ENCODE data around the gene CD22. TPM values are rescaled to one million over a fixed set of nuclear protein-coding genes. Genes with fewer than 3 reads are reported as not detected.

CD22 gene
- total RNA-seq, 6 experiments from 2014 or later, result 0.24 to 0.59 (median 0.57) TPM; not detected in 2

DNA sequence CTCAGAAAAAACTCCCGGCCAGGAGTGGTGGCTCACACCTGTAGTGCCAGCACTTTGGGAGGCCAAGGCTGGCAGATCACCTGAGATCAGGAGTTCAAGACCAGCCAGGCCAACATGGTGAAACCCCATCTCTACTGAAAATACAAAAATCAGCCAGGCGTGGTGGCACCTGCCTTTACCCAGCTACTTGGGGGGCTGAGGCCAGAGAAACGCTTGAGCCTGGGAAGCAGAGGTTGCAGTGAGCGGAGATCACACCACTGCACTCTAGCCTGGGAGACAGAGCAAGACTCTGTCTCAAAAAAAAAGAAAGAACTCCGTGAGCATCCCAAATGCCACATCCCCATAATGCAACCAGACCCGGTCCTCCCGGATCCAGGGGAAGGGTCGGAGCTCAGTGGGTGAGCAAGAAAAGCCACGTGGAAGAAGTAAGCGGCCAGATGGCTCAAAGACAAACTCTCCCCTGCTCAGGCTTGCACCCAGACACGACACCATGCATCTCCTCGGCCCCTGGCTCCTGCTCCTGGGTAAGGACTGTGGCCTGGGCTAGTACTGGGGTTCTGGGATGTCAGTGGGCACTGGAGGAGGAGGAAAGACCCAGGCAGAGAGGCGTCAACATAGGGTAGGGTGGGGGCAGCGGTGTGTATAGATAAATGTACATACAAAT, 2.7 kb downstream of the CD22 start:
- Mint-ChIP-seq H3K4me1 (ENCODE audit: low read depth) (no peaks in the 10 kb centered on the region), H3K9me3 (no peaks in the 10 kb centered on the region), H3K4me3 (no peak overlapping the region), H3K27ac (no peak overlapping the region), H3K36me3 (ENCODE audit: low read depth) (no peaks in the 10 kb centered on the region), H3K27me3 (ENCODE audit: insufficient read depth) (peaks cover 65% of the 10 kb centered on the region)
- no peak for DNase-seq
- TF ChIP-seq, protein P1, sequence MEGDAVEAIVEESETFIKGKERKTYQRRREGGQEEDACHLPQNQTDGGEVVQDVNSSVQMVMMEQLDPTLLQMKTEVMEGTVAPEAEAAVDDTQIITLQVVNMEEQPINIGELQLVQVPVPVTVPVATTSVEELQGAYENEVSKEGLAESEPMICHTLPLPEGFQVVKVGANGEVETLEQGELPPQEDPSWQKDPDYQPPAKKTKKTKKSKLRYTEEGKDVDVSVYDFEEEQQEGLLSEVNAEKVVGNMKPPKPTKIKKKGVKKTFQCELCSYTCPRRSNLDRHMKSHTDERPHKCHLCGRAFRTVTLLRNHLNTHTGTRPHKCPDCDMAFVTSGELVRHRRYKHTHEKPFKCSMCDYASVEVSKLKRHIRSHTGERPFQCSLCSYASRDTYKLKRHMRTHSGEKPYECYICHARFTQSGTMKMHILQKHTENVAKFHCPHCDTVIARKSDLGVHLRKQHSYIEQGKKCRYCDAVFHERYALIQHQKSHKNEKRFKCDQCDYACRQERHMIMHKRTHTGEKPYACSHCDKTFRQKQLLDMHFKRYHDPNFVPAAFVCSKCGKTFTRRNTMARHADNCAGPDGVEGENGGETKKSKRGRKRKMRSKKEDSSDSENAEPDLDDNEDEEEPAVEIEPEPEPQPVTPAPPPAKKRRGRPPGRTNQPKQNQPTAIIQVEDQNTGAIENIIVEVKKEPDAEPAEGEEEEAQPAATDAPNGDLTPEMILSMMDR (IDR thresholded peaks at IDR 0.05), result no peak

DNA sequence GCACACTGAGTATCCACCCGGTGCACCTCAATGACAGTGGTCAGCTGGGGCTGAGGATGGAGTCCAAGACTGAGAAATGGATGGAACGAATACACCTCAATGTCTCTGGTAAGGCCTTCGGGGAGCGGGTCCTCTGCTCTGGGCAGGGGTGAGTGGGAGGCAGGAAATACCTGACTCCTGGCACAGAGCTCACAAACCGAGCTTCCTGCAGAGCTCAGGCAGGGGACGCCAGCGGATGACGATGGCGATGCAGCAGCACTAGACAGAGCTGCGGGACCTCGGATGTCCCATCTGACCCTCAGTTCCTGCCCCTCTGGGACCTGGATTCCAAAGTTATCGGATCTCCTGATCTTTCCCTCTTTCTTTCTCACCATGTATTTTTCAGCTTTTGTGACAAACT, 3.8 kb downstream of the CD22 start:
- Mint-ChIP-seq H3K4me1 (ENCODE audit: low read depth) (no peaks in the 10 kb centered on the region), H3K27ac (no peak overlapping the region), H3K4me3 (no peak overlapping the region), H3K27me3 (ENCODE audit: insufficient read depth) (peaks cover 67% of the 10 kb centered on the region), H3K9me3 (no peaks in the 10 kb centered on the region), H3K36me3 (ENCODE audit: low read depth) (no peaks in the 10 kb centered on the region)
- TF ChIP-seq, protein P1 (IDR thresholded peaks at IDR 0.05), result no peak
- no peak for DNase-seq

DNA sequence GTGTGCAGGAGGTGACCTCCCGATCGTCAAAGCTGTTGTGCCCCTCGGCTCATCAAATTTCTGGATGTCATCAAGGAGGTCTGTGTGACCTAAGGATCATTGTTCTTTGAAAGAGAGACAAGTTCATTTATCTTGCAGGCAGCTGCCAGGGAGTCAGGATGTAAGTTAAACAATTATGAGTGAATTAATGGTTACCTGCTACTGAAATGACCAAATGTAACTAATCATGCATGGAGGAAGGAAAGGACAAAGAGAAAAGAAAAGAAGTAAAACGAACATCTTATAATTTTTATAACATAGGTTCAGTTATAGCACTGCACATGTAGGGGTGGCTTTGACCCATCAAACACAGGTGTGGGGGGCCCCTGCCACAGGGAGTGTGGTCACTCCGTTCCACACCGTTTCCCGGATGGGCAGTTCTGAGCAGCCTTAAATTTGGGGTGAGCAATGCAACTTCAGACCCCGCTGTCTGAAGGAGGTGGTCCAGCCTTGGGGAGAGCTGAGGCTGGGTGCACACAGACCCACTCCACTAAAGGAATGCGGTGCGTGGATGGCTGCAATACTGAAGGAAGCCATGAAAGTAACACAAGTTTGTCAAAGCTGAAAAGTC, 5.3 kb downstream of the CD22 start:
- H3K4me1 Mint-ChIP-seq (ENCODE audit: low read depth), result no peaks in the 10 kb centered on the region
- H3K27me3 Mint-ChIP-seq (ENCODE audit: insufficient read depth), result peaks cover 66% of the 10 kb centered on the region
- H3K4me3 Mint-ChIP-seq, result no peak overlapping the region
- TF ChIP-seq, protein P1 (IDR thresholded peaks at IDR 0.05), result no peak
- H3K36me3 Mint-ChIP-seq (ENCODE audit: low read depth), result no peaks in the 10 kb centered on the region
- no peak for DNase-seq
- H3K27ac Mint-ChIP-seq, result no peak overlapping the region
- H3K9me3 Mint-ChIP-seq, result no peaks in the 10 kb centered on the region

DNA sequence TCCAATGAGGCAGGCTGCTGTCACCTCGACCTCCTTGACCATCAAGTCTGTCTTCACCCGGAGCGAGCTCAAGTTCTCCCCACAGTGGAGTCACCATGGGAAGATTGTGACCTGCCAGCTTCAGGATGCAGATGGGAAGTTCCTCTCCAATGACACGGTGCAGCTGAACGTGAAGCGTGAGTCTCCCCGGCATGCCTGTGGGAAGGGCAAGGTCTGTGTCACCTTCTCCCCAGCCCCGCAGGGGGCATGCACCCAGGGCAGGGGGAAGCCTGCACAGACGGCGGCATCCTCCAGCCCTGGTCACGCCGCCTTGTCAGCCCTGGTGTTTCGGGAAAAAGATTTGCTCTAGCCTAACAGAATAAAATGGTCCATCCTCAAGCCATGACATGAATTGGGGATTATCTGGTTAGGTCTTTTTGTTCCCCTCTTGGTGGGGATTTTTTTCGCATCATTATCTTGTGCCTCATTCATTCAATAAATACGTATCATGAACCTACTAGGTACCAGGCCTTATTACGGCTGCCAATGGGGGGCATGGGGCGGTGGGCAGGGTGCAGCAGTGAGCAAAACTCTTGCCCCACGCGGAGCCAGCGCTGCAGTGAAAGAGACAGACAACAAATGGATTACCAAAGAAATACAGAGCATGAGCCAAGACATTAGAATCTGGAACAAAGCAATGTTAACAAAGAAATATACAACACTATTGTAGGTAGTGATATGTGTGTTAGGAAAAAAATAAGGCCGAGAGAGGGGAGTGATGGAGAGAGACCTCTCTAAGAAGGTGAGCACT, 7.4 kb downstream of the CD22 start:
- Mint-ChIP-seq H3K4me1 (ENCODE audit: low read depth) (no peaks in the 10 kb centered on the region), H3K4me3 (no peak overlapping the region), H3K9me3 (no peaks in the 10 kb centered on the region), H3K27ac (no peak overlapping the region), H3K36me3 (ENCODE audit: low read depth) (no peaks in the 10 kb centered on the region), H3K27me3 (ENCODE audit: insufficient read depth) (peaks cover 65% of the 10 kb centered on the region)
- TF ChIP-seq, protein P1 (IDR thresholded peaks at IDR 0.05), result no peak
- DNase-seq, result no peak

DNA sequence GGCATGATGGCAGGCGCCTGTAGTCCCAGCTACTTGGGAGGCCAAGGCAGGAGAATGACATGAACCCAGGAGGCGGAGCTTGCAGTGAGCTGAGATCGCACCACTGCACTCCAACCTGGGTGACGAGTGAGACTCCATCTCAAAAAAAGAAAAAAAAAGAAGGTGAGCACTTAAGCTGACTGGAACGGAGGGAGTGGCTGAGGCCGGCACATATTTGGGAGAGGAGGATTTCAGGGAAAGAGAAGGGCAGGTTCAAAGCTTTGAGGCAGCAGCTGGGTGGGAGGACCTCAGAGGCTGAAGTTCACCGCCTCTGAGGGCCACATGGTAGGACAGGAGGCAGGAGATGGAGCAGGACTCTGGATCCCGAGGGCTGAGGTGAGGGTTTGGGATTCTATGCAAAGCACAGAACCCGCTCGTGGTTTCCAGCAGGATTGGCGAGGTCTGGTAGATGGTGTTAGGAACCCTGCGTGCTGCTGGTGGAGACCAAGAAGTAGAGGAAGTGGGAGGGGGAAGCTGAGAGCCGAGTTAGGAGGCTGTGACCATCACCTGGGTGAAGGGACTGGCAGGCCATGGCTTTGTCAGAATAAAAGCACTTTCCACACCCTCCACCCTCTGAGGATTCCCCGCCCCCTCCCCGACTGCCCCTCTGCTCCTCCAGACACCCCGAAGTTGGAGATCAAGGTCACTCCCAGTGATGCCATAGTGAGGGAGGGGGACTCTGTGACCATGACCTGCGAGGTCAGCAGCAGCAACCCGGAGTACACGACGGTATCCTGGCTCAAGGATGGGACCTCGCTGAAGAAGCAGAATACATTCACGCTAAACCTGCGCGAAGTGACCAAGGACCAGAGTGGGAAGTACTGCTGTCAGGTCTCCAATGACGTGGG, 8.4 kb downstream of the CD22 start:
- TF ChIP-seq, protein P1 (IDR thresholded peaks at IDR 0.05), result no peak
- Mint-ChIP-seq H3K27ac (no peak overlapping the region), H3K4me3 (no peak overlapping the region), H3K36me3 (ENCODE audit: low read depth) (no peaks in the 10 kb centered on the region), H3K4me1 (ENCODE audit: low read depth) (no peaks in the 10 kb centered on the region), H3K9me3 (no peaks in the 10 kb centered on the region), H3K27me3 (ENCODE audit: insufficient read depth) (peaks cover 63% of the 10 kb centered on the region)
- DNase-seq, result no peak

Data from HFFc6 (cell line).